Lower leg skin (tissue), 4 donors: ENCODE measurements around the gene C1orf167. TPM values are rescaled to one million over a fixed set of nuclear protein-coding genes. Genes with fewer than 3 reads are reported as not detected.

ENCODE experiments used
- DNase-seq, 2 donors: peaks; one replicate each; pipeline ENCODE4 v3.0.0-alpha.2; 2019; ENCODE audit warnings: low spot score in 2 of 2
- H3K4me3 ChIP-seq: fragments of 200-600 bp; sonication (generic); 2 replicates; pipeline ENCODE4 v1.5.1; 2017; ENCODE audit warnings: mild to moderate bottlenecking, low read depth; ENCODE audit not compliant: poor library complexity, severe bottlenecking
- POLR2A ChIP-seq, 2 donors: fragments of 450-650 bp; IDR thresholded peaks; one replicate each; pipeline ENCODE4 v1.6.1; 2016 to 2017; ENCODE audit warnings: antibody characterized with exemption in 2 of 2, mild to moderate bottlenecking in 1 of 2, moderate library complexity in 1 of 2
- WGBS, 2 donors: methylation state at CpG; one replicate each; pipeline ENCODE4 v1.1.5; 2018; 5-methylcytosine and 5-hydroxymethylcytosine counted together
- intact Hi-C: fragments of 100-400 bp; cut with DNase I; formaldehyde crosslinking; loops from one replicate; pipeline ENCODE4 v1.15.0; 2023; ENCODE audit warnings: low total_unique reads
- total RNA-seq, 4 donors: library from RNA; depleted of rRNA; stranded (reverse); fragments of >200 nt; gene quantifications; one replicate each; pipeline ENCODE4 v1.1.0, GENCODE V29; 2016
- TF ChIP-seq, protein P1 (sequence below), 3 donors: fragments of 450-650 bp; IDR thresholded peaks; one replicate each; pipeline ENCODE4 v1.5.1; 2016; ENCODE audit warnings: antibody characterized with exemption in 3 of 3, mild to moderate bottlenecking in 3 of 3, moderate library complexity in 2 of 3

The C1orf167 gene
- total RNA-seq, 4 donors from 2014 or later = 1.6 to 2.8 TPM; not detected in 2

DNA sequence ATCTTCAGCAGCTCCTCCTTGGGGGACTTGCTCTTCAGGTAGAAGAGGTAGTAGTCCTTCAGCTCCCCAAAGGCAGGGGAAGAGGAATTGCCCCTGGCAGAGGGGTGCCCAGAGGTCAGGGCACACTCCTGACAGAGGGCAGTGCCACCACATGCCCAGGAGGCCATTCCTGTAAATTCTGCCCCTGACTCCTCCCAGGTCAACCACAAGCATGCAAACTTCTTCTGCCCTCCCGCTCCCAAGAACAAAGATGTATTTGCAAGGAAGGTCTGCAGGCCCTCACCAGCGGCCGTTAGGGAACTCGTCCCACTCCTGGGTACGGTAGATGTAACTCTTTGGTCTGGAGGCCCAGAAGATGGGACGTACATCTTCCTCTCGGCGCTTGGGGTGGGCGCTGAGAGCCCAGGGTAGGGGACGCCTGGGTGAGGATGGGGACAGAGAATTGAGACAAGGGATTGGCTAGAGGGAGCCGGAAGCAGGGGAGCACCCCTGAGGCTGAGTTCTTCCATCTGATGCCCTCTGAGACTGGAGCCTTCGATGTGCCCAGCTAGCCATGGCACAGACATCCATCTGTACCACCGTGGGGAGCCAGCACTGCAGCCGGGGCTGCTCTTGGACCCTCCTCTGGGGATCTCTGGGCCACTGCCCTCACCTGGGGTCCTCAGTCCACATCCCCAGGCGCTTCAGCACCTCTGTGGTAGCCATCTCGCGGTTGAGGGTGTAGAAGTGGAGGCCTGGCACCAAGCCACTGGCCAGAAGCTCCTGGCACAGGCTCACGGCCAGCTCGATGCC, 32.6 kb downstream of the C1orf167 start:
- WGBS, 2 donors = 91 to 93% methylated on average over 14 to 19 of the region's 19 CpGs
- TF ChIP-seq POLR2A (IDR thresholded peaks at IDR 0.05) = no peak
- TF ChIP-seq, protein P1, sequence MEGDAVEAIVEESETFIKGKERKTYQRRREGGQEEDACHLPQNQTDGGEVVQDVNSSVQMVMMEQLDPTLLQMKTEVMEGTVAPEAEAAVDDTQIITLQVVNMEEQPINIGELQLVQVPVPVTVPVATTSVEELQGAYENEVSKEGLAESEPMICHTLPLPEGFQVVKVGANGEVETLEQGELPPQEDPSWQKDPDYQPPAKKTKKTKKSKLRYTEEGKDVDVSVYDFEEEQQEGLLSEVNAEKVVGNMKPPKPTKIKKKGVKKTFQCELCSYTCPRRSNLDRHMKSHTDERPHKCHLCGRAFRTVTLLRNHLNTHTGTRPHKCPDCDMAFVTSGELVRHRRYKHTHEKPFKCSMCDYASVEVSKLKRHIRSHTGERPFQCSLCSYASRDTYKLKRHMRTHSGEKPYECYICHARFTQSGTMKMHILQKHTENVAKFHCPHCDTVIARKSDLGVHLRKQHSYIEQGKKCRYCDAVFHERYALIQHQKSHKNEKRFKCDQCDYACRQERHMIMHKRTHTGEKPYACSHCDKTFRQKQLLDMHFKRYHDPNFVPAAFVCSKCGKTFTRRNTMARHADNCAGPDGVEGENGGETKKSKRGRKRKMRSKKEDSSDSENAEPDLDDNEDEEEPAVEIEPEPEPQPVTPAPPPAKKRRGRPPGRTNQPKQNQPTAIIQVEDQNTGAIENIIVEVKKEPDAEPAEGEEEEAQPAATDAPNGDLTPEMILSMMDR (IDR thresholded peaks at IDR 0.05) = no peak
- intact Hi-C loops = no loop called here
- no peak for DNase-seq
- no peak overlapping the region for H3K4me3 ChIP-seq

DNA sequence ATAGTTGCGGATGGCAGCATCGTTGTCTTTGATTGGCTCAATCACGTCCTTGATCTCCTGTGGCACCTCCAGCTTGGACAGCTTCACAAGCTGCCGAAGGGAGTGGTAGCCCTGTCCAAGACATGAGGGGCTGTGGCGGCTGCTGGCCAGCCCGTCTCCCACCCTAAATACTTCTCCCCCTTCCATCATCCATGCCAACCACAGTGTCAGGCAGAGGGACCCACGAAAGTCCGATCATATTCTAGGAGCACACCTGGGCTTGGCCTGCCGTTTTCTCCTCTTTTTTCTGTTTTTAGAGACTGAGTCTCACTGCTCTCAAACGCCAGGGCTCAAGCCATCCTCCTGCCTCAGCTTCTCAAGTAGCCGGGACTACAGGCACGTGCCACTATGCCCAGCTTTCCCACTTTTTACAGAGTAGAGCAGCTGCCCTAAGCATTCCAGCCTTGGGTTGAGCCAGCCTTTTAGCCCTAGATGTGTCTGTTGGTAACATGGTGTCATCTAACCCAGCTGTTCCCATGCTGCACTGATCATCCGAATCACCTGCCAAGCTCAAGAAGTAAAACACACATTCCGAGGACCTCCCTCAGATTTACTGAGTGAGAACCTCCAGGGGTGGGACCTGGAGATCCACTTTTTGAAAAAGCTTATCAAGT, 33.4 kb downstream of the C1orf167 start:
- TF ChIP-seq POLR2A (IDR thresholded peaks at IDR 0.05) = no peak
- TF ChIP-seq, protein P1 (IDR thresholded peaks at IDR 0.05) = no peak
- intact Hi-C loops = no loop called here
- 85 to 92% methylated on average over 14 of the region's 14 CpGs for WGBS, 2 donors
- no peak overlapping the region for H3K4me3 ChIP-seq
- DNase-seq = no peak

DNA sequence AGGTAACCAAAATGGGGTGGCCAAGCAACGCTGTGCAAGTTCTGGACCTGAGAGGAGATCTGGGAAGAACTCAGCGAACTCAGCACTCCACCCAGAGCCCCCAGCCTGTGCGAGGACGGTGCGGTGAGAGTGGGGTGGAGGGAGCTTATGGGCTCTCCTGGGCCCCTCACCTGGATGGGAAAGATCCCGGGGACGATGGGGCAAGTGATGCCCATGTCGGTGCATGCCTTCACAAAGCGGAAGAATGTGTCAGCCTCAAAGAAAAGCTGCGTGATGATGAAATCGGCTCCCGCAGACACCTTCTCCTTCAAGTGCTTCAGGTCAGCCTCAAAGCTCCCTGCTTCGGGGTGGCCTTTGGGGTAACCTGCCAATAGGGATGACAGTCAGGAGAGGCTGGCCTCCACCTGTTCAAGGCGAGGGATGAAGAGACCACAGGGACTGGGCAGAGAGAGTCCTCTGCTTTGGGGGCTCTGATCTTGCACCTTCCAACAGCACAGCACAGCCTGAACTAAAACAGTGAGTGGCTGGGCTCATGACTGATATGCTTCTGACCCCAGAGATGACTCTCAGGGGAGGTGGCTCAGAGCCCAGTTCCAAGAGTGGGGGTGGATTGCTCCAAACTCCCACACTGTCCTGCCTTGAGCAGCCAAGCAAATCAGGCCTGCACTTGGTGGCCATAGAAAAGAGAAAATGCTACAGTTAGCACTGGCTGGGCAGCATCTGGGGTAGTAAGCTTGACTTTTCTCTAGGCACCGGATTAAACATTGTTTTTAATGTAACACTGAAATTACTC, 34.2 kb downstream of the C1orf167 start:
- DNase-seq = no peak
- no peak overlapping the region for H3K4me3 ChIP-seq
- WGBS, 2 donors = 81 to 90% methylated on average over 15 of the region's 15 CpGs
- intact Hi-C loops = no loop called here
- TF ChIP-seq, protein P1 (IDR thresholded peaks at IDR 0.05) = no peak
- no peak for TF ChIP-seq POLR2A (IDR thresholded peaks at IDR 0.05)

DNA sequence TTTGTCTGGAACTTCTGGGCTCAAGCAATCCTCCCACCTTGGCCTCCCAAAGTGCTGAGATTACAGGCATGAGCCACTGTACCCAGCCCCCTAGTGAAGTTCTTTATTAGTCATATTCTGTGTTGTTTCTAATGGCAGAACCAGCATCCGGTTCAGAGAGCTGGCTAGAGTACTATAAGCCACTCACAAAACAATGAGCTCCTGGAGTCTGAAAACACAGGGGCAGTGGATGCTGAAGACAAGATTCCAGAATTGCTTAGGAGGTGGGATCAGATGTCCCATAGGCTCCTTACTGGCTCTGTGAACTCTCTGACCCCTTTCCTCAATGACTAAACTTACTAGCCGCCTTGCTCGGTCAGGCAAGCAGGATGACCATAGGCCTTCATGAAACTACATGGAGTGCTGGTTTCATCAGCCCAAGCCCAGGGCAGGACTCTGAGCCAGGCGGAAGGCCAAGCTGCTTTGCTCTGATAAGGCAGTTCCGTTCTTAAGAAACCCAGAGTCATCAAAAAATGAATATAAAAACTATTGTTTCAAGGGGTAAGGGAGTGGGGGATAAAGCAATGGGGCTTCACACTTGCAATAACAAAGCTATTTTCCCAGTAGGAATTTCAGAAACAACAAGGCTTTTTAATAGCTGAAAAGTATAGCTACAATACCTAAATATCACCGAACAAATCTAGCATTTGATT, 35.7 kb downstream of the C1orf167 start:
- no peak overlapping the region for H3K4me3 ChIP-seq
- no peak for DNase-seq
- intact Hi-C loops = no loop called here
- TF ChIP-seq POLR2A (IDR thresholded peaks at IDR 0.05) = no peak
- TF ChIP-seq, protein P1 (IDR thresholded peaks at IDR 0.05) = no peak
- 71 to 87% methylated on average over 6 of the region's 6 CpGs for WGBS, 2 donors

DNA sequence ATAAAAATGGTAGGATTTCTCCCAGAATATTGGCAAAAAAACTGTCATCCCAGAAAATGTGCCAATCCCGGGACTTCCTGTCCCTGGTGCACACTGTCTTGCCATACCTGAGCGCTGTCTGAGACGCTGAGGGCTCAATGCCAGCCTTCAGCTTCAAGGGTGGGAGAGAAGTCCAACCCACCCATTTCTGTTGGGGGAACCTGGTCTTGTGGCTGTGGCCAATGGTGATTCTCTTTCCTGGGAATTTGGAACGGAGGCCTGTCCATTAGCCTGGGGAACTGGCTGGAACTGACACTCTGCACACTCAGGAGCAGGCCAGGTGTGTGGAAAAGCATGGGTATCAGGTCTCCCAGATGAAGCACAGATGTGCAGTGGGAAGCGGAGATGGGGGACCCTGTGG, 37.1 kb downstream of the C1orf167 start:
- intact Hi-C loops = no loop called here
- no peak overlapping the region for H3K4me3 ChIP-seq
- 87 to 92% methylated on average over 5 of the region's 5 CpGs for WGBS, 2 donors
- no peak for TF ChIP-seq POLR2A (IDR thresholded peaks at IDR 0.05)
- TF ChIP-seq, protein P1 (IDR thresholded peaks at IDR 0.05) = no peak
- DNase-seq = no peak
